ENCODE measurements around the gene FZD7. TPM values are rescaled to one million over a fixed set of nuclear protein-coding genes. Genes with fewer than 3 reads are reported as not detected.

The FZD7 gene
- total and polyA plus RNA-seq, 10 of the 15 experiments (the other 5 are each of a cell fraction or from before 2014, with no cell fraction given), result 0.24 to 2.4 (median 0.75) TPM

- in situ Hi-C loops (cut with MboI) (no loop called here), intact Hi-C loops (cut with micrococcal nuclease; ENCODE audit: unreplicated experiment) (no loop called here)
- TF ChIP-seq FOS (IDR thresholded peaks at IDR 0.05; ENCODE audit: borderline replicate concordance, extremely low read depth, insufficient read length) (no peak), KDM1A (IDR thresholded peaks at IDR 0.05; ENCODE audit: borderline replicate concordance) (no peak), RBBP5 (conservative IDR thresholded peaks at IDR 0.05) (no peak), PAX5 (IDR thresholded peaks at IDR 0.05; ENCODE audit: borderline replicate concordance, low read depth, low read length) (no peak), CREM (IDR thresholded peaks at IDR 0.05; ENCODE audit: low read depth) (no peak), PRDM15 (CRISPR knock-in tag; IDR thresholded peaks at IDR 0.05) (no peak), SREBF2 (IDR thresholded peaks at IDR 0.05; ENCODE audit: low read length) (no peak), SPI1 (IDR thresholded peaks at IDR 0.05; ENCODE audit: borderline replicate concordance, insufficient read depth, low read depth, low read length) (no peak), JUNB (IDR thresholded peaks at IDR 0.05) (no peak), MTA2 (IDR thresholded peaks at IDR 0.05; ENCODE audit: low read depth) (no peak), DPF2 (IDR thresholded peaks at IDR 0.05) (no peak)
- Histone ChIP-seq H3K9ac (ENCODE audit: control insufficient read depth, insufficient read depth, low read length) (no peak overlapping the region), H3K4me2 (ENCODE audit: control insufficient read depth, insufficient read depth) (no peak overlapping the region), H3K79me2 (ENCODE audit: control insufficient read depth, insufficient read depth, low read length) (no peaks in the 10 kb centered on the region), H2AFZ (ENCODE audit: control insufficient read depth, low read depth, low read length) (no peak overlapping the region), H3K27ac (ENCODE audit: control insufficient read depth, insufficient read depth) (no peak overlapping the region), H4K20me1 (ENCODE audit: control insufficient read depth, insufficient read depth) (no peaks in the 10 kb centered on the region), H3K27me3 (replicated peaks in 1 of 2; ENCODE audit: control insufficient read depth in 2 of 2, insufficient read depth in 2 of 2, low read length in 1 of 2) (no peaks in the 10 kb centered on the region; a peak in 1 of 4 replicates), H3K36me3 (ENCODE audit: control insufficient read depth in 2 of 2, insufficient read depth in 2 of 2, low read length in 1 of 2) (no peaks in the 10 kb centered on the region), H3K4me3 (no peak overlapping the region), H3K9me3 (replicated peaks; ENCODE audit: control insufficient read depth, insufficient read depth, low read length) (no peaks in the 10 kb centered on the region), H3K4me1 (ENCODE audit: control insufficient read depth, insufficient read depth, low read length) (no peaks in the 10 kb centered on the region)
- ChIA-PET CTCF (interaction anchor here (1.3 to 1.8 kb wide), 2 partner anchors 9 kb away, joined by 4 to 8 read pairs; no protein-coding TSS in a partner anchor), SMC1A (ENCODE audit: uncharacterized antibody, unreplicated experiment) (interaction anchor here (1.4 kb wide), 1 partner anchor 9 kb away, joined by 4 read pairs; no protein-coding TSS in a partner anchor), RAD21 (ENCODE audit: unreplicated experiment) (interaction anchor here (0.6 kb wide), 1 partner anchor 161 kb away, joined by 3 read pairs; no protein-coding TSS in a partner anchor), POLR2A (no interaction called here)
- BruUV-seq (replicated peaks), result no TSS peak
- DNase-seq (ENCODE audit: low read depth, low spot score), result no peak
- 49% methylated on average over 9 of the region's 9 CpGs for WGBS (ENCODE audit: insufficient coverage, insufficient replicate concordance, low lambda C conversion rate, missing lambda C conversion rate)
- no peak for ATAC-seq
- no peak for FAIRE-seq
Measured at GRCh38 chr2:202014759-202015211, 18.9 kb upstream of the FZD7 start.

Data from GM12878 (cell line).